ENCODE measurements around the gene TPRG1. TPM values are rescaled to one million over a fixed set of nuclear protein-coding genes. Genes with fewer than 3 reads are reported as not detected.

Gene TPRG1
- total and polyA plus RNA-seq, 2 of the 8 experiments (the other 6 are each of a cell fraction or from before 2014, with no cell fraction given) = 0.37 to 0.47 TPM

- Histone ChIP-seq H2BK20ac (ENCODE audit: low read length) (no peak overlapping the region), H3K4me2 (ENCODE audit: insufficient read depth in 1 of 2, low read depth in 2 of 2, low read length in 2 of 2) (no peak overlapping the region), H4K8ac (ENCODE audit: extremely low read depth, insufficient read depth, low read length) (no peak overlapping the region), H2BK120ac (replicated peaks; ENCODE audit: low read depth, low read length) (no peak overlapping the region), H2AFZ (ENCODE audit: low read length) (no peak overlapping the region), H3K14ac (ENCODE audit: insufficient read length) (no peak overlapping the region), H3K27ac (ENCODE audit: low read depth, low read length) (no peak overlapping the region), H3K27me3 (replicated peaks in 1 of 4; ENCODE audit: control insufficient read depth in 3 of 4, extremely low read depth in 1 of 4, insufficient read depth in 3 of 4, low read length in 3 of 4) (no peaks in the 10 kb centered on the region; a peak in 1 of 7 replicates), H3K23me2 (ENCODE audit: low read depth, low read length) (no peaks in the 10 kb centered on the region; the same call in 1 of the 2 replicates), H3K79me2 (ENCODE audit: control insufficient read depth in 1 of 2, insufficient read depth in 2 of 2, low read length in 2 of 2) (no peaks in the 10 kb centered on the region), H3K56ac (replicated peaks; ENCODE audit: insufficient read length, low read depth, low read length) (no peak overlapping the region), H3K9ac (replicated peaks in 1 of 4; ENCODE audit: extremely low read depth in 1 of 4, low read depth in 3 of 4, low read length in 3 of 4) (no peak overlapping the region), H3K36me3 (ENCODE audit: control insufficient read depth in 2 of 4, insufficient read depth in 4 of 4, low read length in 3 of 4) (no peaks in the 10 kb centered on the region), H2AK5ac (ENCODE audit: low read depth, low read length) (no peak overlapping the region), H3K79me1 (ENCODE audit: low read depth, low read length) (no peaks in the 10 kb centered on the region), H3K18ac (ENCODE audit: extremely low read depth, low read length) (no peak overlapping the region), H3K4ac (replicated peaks; ENCODE audit: insufficient read length, low read depth, low read length) (no peak overlapping the region), H3K9me3 (ENCODE audit: insufficient read depth in 2 of 2, low read depth in 1 of 2, low read length in 1 of 2) (no peaks in the 10 kb centered on the region), H4K20me1 (replicated peaks in 1 of 2; ENCODE audit: control insufficient read depth in 1 of 2, insufficient read depth in 2 of 2, low read length in 2 of 2) (no peaks in the 10 kb centered on the region), H3K4me3 (ENCODE audit: extremely low read depth in 1 of 4, insufficient read depth in 2 of 4, low read depth in 3 of 4, low read length in 4 of 4) (no peak overlapping the region), H3K4me1 (replicated peaks in 1 of 4; ENCODE audit: control insufficient read depth in 3 of 4, insufficient read depth in 4 of 4, low read length in 3 of 4) (no peaks in the 10 kb centered on the region; a peak in 1 of 7 replicates), H3K23ac (ENCODE audit: insufficient read length) (no peak overlapping the region), H2BK5ac (ENCODE audit: low read depth, low read length) (no peak overlapping the region), H2BK12ac (ENCODE audit: low read depth, low read length) (no peak overlapping the region), H4K91ac (replicated peaks; ENCODE audit: insufficient read length, low read length) (no peak overlapping the region), H2BK15ac (ENCODE audit: low read length) (no peak overlapping the region), H4K5ac (ENCODE audit: insufficient read length, low read depth, low read length) (no peak overlapping the region)
- FAIRE-seq = no peak
- TF ChIP-seq ATF3 (IDR thresholded peaks at IDR 0.05; ENCODE audit: insufficient read depth, low read depth, low read length) (no peak), CBX5 (IDR thresholded peaks at IDR 0.05; ENCODE audit: low read depth, low read length) (no peak), EGR1 (IDR thresholded peaks at IDR 0.05; ENCODE audit: borderline replicate concordance, low read depth, low read length) (no peak), POU5F1 (IDR thresholded peaks at IDR 0.05; ENCODE audit: low read depth, low read length) (no peak), SIX5 (IDR thresholded peaks at IDR 0.05; ENCODE audit: low read depth, low read length) (no peak), KDM1A (IDR thresholded peaks at IDR 0.05; ENCODE audit: borderline replicate concordance, low read length) (no peak), BCL11A (IDR thresholded peaks at IDR 0.05; ENCODE audit: low read depth in 2 of 2, low read length in 2 of 2) (no peak), KDM4A (IDR thresholded peaks at IDR 0.05; ENCODE audit: low read depth, low read length, severe bottlenecking) (no peak), CHD1 (IDR thresholded peaks at IDR 0.05; ENCODE audit: low read depth, low read length) (no peak), HDAC6 (IDR thresholded peaks at IDR 0.05; ENCODE audit: low read depth, low read length) (no peak)
- WGBS, 2 experiments (ENCODE audit: extremely low coverage in 1 of 2, insufficient coverage in 1 of 2, insufficient read length in 1 of 2, insufficient replicate concordance in 2 of 2, low coverage in 1 of 2, low lambda C conversion rate in 2 of 2, missing lambda C conversion rate in 1 of 2) = 89% methylated on average over 6 of the region's 6 CpGs; no CpG with 5 or more reads in 1 of the 2 experiments
- CTCF ChIA-PET (ENCODE audit: partially characterized antibody) = interaction anchor here (0.5 to 2.8 kb wide), 8 partner anchors 11 to 1387 kb away, joined by 3 to 18 read pairs (median 4); no protein-coding TSS in a partner anchor
- POLR2A ChIA-PET (ENCODE audit: partially characterized antibody) = no interaction called here
- no peak for DNase-seq (ENCODE audit: low read depth in 1 of 2, low spot score in 2 of 2)
Observed at GRCh38 chr3:189139611-189139940, 32.2 kb upstream of the TPRG1 start.

Measured in H1 (cell line).